HG03066 (cell line): Measurements from ENCODE around the gene TP53TG3B.
"Not testable (repeated sequence)": the region's sequence is repeated elsewhere in the genome, so short reads cannot be mapped to it uniquely, and the experiment has no call there.

Experiments used
- ATAC-seq: cut with Tn5 transposase; IDR thresholded peaks from one replicate; pipeline ENCODE4 v1.9.1; 2021; ENCODE audit warnings: low read depth; ENCODE audit not compliant: unreplicated experiment

Gene TP53TG3B

GRCh38 chr16:33360541-33360940 lies at the start of gene TP53TG3B:
Gene TP53TG3B, plus strand, starts transcription at chr16:33360841. Its CDS starts 68 bp downstream, at chr16:33360909.
- not testable (repeated sequence) for ATAC-seq

GRCh38 chr16:33336226-33337012 lies 24.2 kb upstream of the TP53TG3B start:
- not testable (repeated sequence) for ATAC-seq

- ATAC-seq = not testable (repeated sequence)
Measured at GRCh38 chr16:33337627-33338542, 22.8 kb upstream of the TP53TG3B start.

- not testable (repeated sequence) for ATAC-seq
Measured at GRCh38 chr16:33338543-33338951, 22.1 kb upstream of the TP53TG3B start.

- ATAC-seq = not testable (repeated sequence)
Measured at GRCh38 chr16:33339093-33340061, 21.3 kb upstream of the TP53TG3B start.
